Erythroblast (primary cell): ENCODE measurements around the gene ANKRD6.

ENCODE experiments used
- GATA1 ChIP-seq: IDR thresholded peaks from 2 replicates; pipeline ENCODE4 v1.6.1; 2011; ENCODE audit warnings: low read depth, mild to moderate bottlenecking, control low read depth, low read length, moderate library complexity
- POLR2A ChIP-seq: IDR thresholded peaks from 2 replicates; pipeline ENCODE4 v1.6.1; 2011; ENCODE audit warnings: mild to moderate bottlenecking, low read length

DNA sequence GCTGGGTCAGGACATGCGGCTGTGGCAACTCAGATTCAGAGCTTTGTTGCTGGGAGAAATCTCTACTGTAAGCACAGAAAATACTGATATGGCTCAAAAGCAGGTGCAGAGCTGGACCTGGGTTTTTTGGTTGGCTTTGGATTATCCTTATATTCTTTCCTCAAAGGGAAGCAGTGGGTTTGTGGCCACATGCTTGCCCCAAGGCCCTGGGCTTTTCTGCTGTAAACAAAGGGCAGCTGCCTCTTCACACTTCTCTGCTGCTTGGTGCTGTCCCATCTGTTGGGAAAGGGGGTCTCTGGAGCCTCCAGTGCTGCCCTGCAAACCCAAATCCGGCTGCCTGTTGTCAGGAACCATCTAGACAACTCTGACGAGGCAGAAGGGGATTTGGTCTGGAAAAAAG, 52.4 kb downstream of the ANKRD6 start:
- TF ChIP-seq POLR2A (no peak), GATA1 (no peak)
